Natural killer cell treated with Interleukin-12 subunit alpha and Interleukin-12 subunit beta and Interleukin-15 and Interleukin-18, amount 100 ng/mL, for 72 hours (primary cell): ENCODE measurements around the gene CASR. TPM values are rescaled to one million over a fixed set of nuclear protein-coding genes. Genes with fewer than 3 reads are reported as not detected.
"Not testable (repeated sequence)": the region's sequence is repeated elsewhere in the genome, so short reads cannot be mapped to it uniquely, and the experiment has no call there.

ENCODE experiments used
- ATAC-seq, 2 donors: fragments of 150-1000 bp; cut with Tn5 transposase in 1 of 2; sonication (Bioruptor Pico), chemical (Tn5 transposase) in 1 of 2; 2 replicates each; pipeline ENCODE4 v1.10.0; 2021
- DNase-seq: peaks from one replicate; pipeline ENCODE4 v3.0.0; 2022; ENCODE audit warnings: low spot score
- H3K27ac Mint-ChIP-seq, 2 donors: 1 replicate in 1 of 2; 2 replicates in 1 of 2; pipeline ENCODE4 v1.8.0; 2022; ENCODE audit warnings: mixed read lengths in 2 of 2, mild to moderate bottlenecking in 1 of 2, moderate library complexity in 1 of 2
- H3K27me3 Mint-ChIP-seq, 2 donors: 1 replicate in 1 of 2; 2 replicates in 1 of 2; pipeline ENCODE4 v1.8.0; 2022; ENCODE audit warnings: mixed read lengths in 2 of 2
- H3K36me3 Mint-ChIP-seq: one replicate; pipeline ENCODE4 v1.8.0; 2022; ENCODE audit warnings: mixed read lengths
- H3K4me1 Mint-ChIP-seq, 2 donors: 1 replicate in 1 of 2; 2 replicates in 1 of 2; pipeline ENCODE4 v1.8.0; 2022; ENCODE audit warnings: low read depth in 2 of 2, mixed read lengths in 2 of 2, mild to moderate bottlenecking in 1 of 2
- H3K4me3 Mint-ChIP-seq: one replicate; pipeline ENCODE4 v1.8.0; 2022; ENCODE audit warnings: mixed read lengths
- H3K9me3 Mint-ChIP-seq: 2 replicates; pipeline ENCODE4 v1.8.0; 2022; ENCODE audit warnings: mixed read lengths
- total RNA-seq, 2 donors: library from RNA; stranded (reverse); gene quantifications; one replicate each; pipeline ENCODE4 v1.2.3, GENCODE V29; 2022

The CASR gene
- total RNA-seq, 2 donors from 2014 or later, result not detected

GRCh38 chr3:122188737-122189136 is 5.3 kb downstream of the CASR start:
- Mint-ChIP-seq H3K27ac (no peak overlapping the region), H3K4me1 (no peaks in the 10 kb centered on the region), H3K4me3 (no peak overlapping the region), H3K36me3 (no peaks in the 10 kb centered on the region), H3K9me3 (no peaks in the 10 kb centered on the region), H3K27me3 (peaks cover 33 to 49% of the 10 kb centered on the region in 2 donors)
- DNase-seq (no peak), ATAC-seq (no peak)

GRCh38 chr3:122189357-122189756 is 5.9 kb downstream of the CASR start:
- Mint-ChIP-seq H3K4me3 (no peak overlapping the region), H3K36me3 (no peaks in the 10 kb centered on the region), H3K4me1 (no peaks in the 10 kb centered on the region), H3K27ac (no peak overlapping the region), H3K27me3 (peaks cover 35 to 54% of the 10 kb centered on the region in 2 donors), H3K9me3 (no peaks in the 10 kb centered on the region)
- DNase-seq (no peak), ATAC-seq (no peak)

GRCh38 chr3:122190525-122190924 is 7.1 kb downstream of the CASR start:
- peaks cover 34 to 47% of the 10 kb centered on the region in 2 donors for H3K27me3 Mint-ChIP-seq
- no peak overlapping the region for H3K27ac Mint-ChIP-seq
- H3K9me3 Mint-ChIP-seq, result no peaks in the 10 kb centered on the region
- no peak overlapping the region for H3K4me3 Mint-ChIP-seq
- ATAC-seq, result no peak
- no peak for DNase-seq
- H3K4me1 Mint-ChIP-seq, result no peaks in the 10 kb centered on the region
- no peaks in the 10 kb centered on the region for H3K36me3 Mint-ChIP-seq

- Mint-ChIP-seq H3K27ac (no peak overlapping the region), H3K4me1 (peaks cover 0 to 5% of the 10 kb centered on the region in 2 donors), H3K9me3 (no peaks in the 10 kb centered on the region), H3K36me3 (no peaks in the 10 kb centered on the region), H3K4me3 (no peak overlapping the region), H3K27me3 (peaks cover 7 to 29% of the 10 kb centered on the region in 2 donors)
- DNase-seq (no peak), ATAC-seq (no peak)
These were observed 15.5 kb downstream of the CASR start for GRCh38 chr3:122198966-122199365.

- Mint-ChIP-seq H3K4me1 (peaks cover 0 to 5% of the 10 kb centered on the region in 2 donors), H3K4me3 (no peak overlapping the region), H3K36me3 (no peaks in the 10 kb centered on the region), H3K27me3 (peaks cover 2 to 25% of the 10 kb centered on the region in 2 donors), H3K9me3 (no peaks in the 10 kb centered on the region), H3K27ac (no peak overlapping the region)
- ATAC-seq (no peak), DNase-seq (no peak)
These were observed 16.1 kb downstream of the CASR start for GRCh38 chr3:122199552-122199951.

- Mint-ChIP-seq H3K4me3 (no peak overlapping the region), H3K4me1 (peaks cover 0 to 5% of the 10 kb centered on the region in 2 donors), H3K9me3 (no peaks in the 10 kb centered on the region), H3K36me3 (no peaks in the 10 kb centered on the region), H3K27me3 (peaks cover 0 to 28% of the 10 kb centered on the region in 2 donors), H3K27ac (no peak overlapping the region)
- DNase-seq, result no peak
- ATAC-seq, result no peak
These were observed 17.2 kb downstream of the CASR start for GRCh38 chr3:122200661-122201060.

GRCh38 chr3:122201476-122201875 is 18.0 kb downstream of the CASR start:
- not testable (repeated sequence) for H3K36me3 Mint-ChIP-seq, DNase-seq, ATAC-seq, H3K4me3 Mint-ChIP-seq, H3K27ac Mint-ChIP-seq, H3K9me3 Mint-ChIP-seq, H3K4me1 Mint-ChIP-seq
- peaks cover 0 to 36% of the 10 kb centered on the region in 2 donors for H3K27me3 Mint-ChIP-seq

- ATAC-seq (no peak), DNase-seq (no peak)
- H3K27ac Mint-ChIP-seq, result no peak overlapping the region
- H3K27me3 Mint-ChIP-seq, result peaks cover 8 to 31% of the 10 kb centered on the region in 2 donors
- H3K9me3 Mint-ChIP-seq, result no peaks in the 10 kb centered on the region
- H3K4me1 Mint-ChIP-seq, result no peaks in the 10 kb centered on the region
- no peaks in the 10 kb centered on the region for H3K36me3 Mint-ChIP-seq
- H3K4me3 Mint-ChIP-seq, result no peak overlapping the region
These were observed 25.1 kb downstream of the CASR start for GRCh38 chr3:122208579-122208978.

GRCh38 chr3:122213650-122214049 is 30.2 kb downstream of the CASR start:
- DNase-seq, result no peak
- no peaks in the 10 kb centered on the region for H3K9me3 Mint-ChIP-seq
- no peaks in the 10 kb centered on the region for H3K4me1 Mint-ChIP-seq
- H3K27me3 Mint-ChIP-seq, result peaks cover 11 to 13% of the 10 kb centered on the region in 2 donors
- no peaks in the 10 kb centered on the region for H3K36me3 Mint-ChIP-seq
- no peak overlapping the region for H3K27ac Mint-ChIP-seq
- H3K4me3 Mint-ChIP-seq, result no peak overlapping the region
- ATAC-seq, result no peak

GRCh38 chr3:122214711-122215110 is 31.2 kb downstream of the CASR start:
- Mint-ChIP-seq H3K27ac (no peak overlapping the region), H3K9me3 (no peaks in the 10 kb centered on the region), H3K4me3 (no peak overlapping the region), H3K36me3 (no peaks in the 10 kb centered on the region), H3K27me3 (peaks cover 9 to 11% of the 10 kb centered on the region in 2 donors), H3K4me1 (no peaks in the 10 kb centered on the region)
- ATAC-seq (no peak), DNase-seq (no peak)

- Mint-ChIP-seq H3K9me3 (no peaks in the 10 kb centered on the region), H3K4me3 (no peak overlapping the region), H3K4me1 (no peaks in the 10 kb centered on the region), H3K27ac (no peak overlapping the region), H3K36me3 (no peaks in the 10 kb centered on the region), H3K27me3 (peaks cover 15 to 16% of the 10 kb centered on the region in 2 donors)
- no peak for ATAC-seq
- no peak for DNase-seq
These were observed 32.3 kb downstream of the CASR start for GRCh38 chr3:122215592-122216298.

GRCh38 chr3:122217901-122218300 is 34.4 kb downstream of the CASR start:
- Mint-ChIP-seq H3K4me1 (no peaks in the 10 kb centered on the region), H3K27me3 (peaks cover 28 to 35% of the 10 kb centered on the region in 2 donors), H3K9me3 (no peaks in the 10 kb centered on the region), H3K27ac (no peak overlapping the region), H3K4me3 (no peak overlapping the region), H3K36me3 (no peaks in the 10 kb centered on the region)
- ATAC-seq (no peak), DNase-seq (no peak)

- H3K27me3 Mint-ChIP-seq, result peaks cover 31 to 49% of the 10 kb centered on the region in 2 donors
- peak in 1 of 2 donors; percentile 20 for ATAC-seq
These were observed 35.9 kb downstream of the CASR start for GRCh38 chr3:122219242-122219872.

GRCh38 chr3:122227036-122227781 is 43.7 kb downstream of the CASR start:
- Mint-ChIP-seq H3K4me3 (no peak overlapping the region), H3K9me3 (peaks cover 2% of the 10 kb centered on the region), H3K27ac (no peak overlapping the region), H3K4me1 (peaks cover 2 to 3% of the 10 kb centered on the region in 2 donors), H3K36me3 (no peaks in the 10 kb centered on the region), H3K27me3 (peaks cover 19 to 34% of the 10 kb centered on the region in 2 donors)
- ATAC-seq, result peak in 1 of 2 donors; percentile 67
- no peak for DNase-seq

More at GRCh38 chr3:122219242-122219872, 35.9 kb downstream of the CASR start:
- no peaks in the 10 kb centered on the region for H3K4me1 Mint-ChIP-seq
- H3K36me3 Mint-ChIP-seq, result no peaks in the 10 kb centered on the region
- H3K4me3 Mint-ChIP-seq, result no peak overlapping the region
- H3K9me3 Mint-ChIP-seq, result no peaks in the 10 kb centered on the region
- no peak for DNase-seq
- H3K27ac Mint-ChIP-seq, result no peak overlapping the region
